Loucy (cell line): ENCODE data around the gene MMP15.
"Not testable (repeated sequence)": the region's sequence is repeated elsewhere in the genome, so short reads cannot be mapped to it uniquely, and the experiment has no call there.

Source experiments
- H2AFZ ChIP-seq: fragments of 200-600 bp; sonication (generic); 2 replicates; pipeline ENCODE4 v1.6.0; 2016; ENCODE audit warnings: antibody characterized with exemption, mild to moderate bottlenecking, low read length, moderate library complexity
- H3F3A ChIP-seq: fragments of 200-600 bp; 2 replicates; pipeline ENCODE4 v1.6.0; 2016; ENCODE audit warnings: antibody characterized with exemption, low read depth, mild to moderate bottlenecking
- H3K27me3 ChIP-seq: fragments of 200-600 bp; sonication (generic); 2 replicates; pipeline ENCODE4 v1.6.1; 2014; ENCODE audit warnings: low read length, mild to moderate bottlenecking; ENCODE audit not compliant: insufficient read depth, poor library complexity, severe bottlenecking
- H3K36me3 ChIP-seq: fragments of 200-600 bp; sonication (generic); 2 replicates; pipeline ENCODE4 v1.6.1; 2016; ENCODE audit warnings: low read length; ENCODE audit not compliant: insufficient read depth
- H3K4me1 ChIP-seq: fragments of 200-600 bp; sonication (generic); 2 replicates; pipeline ENCODE4 v1.5.1; 2014; ENCODE audit warnings: low read length, mild to moderate bottlenecking; ENCODE audit not compliant: insufficient read depth, poor library complexity, severe bottlenecking
- H3K4me2 ChIP-seq: fragments of 200-600 bp; sonication (generic); 2 replicates; pipeline ENCODE4 v1.6.0; 2014; ENCODE audit warnings: antibody characterized with exemption, low read length, low read depth, mild to moderate bottlenecking; ENCODE audit not compliant: poor library complexity, severe bottlenecking
- H3K4me3 ChIP-seq: fragments of 200-600 bp; sonication (generic); 2 replicates; pipeline ENCODE4 v1.5.1; 2014; ENCODE audit warnings: low read length, mild to moderate bottlenecking, mixed read lengths; ENCODE audit not compliant: poor library complexity, severe bottlenecking
- H3K79me2 ChIP-seq: fragments of 200-600 bp; sonication (generic); 2 replicates; pipeline ENCODE4 v1.6.1; 2014; ENCODE audit warnings: low read length; ENCODE audit not compliant: insufficient read depth
- H3K9ac ChIP-seq: fragments of 200-600 bp; sonication (generic); 2 replicates; pipeline ENCODE4 v1.6.0; 2014; ENCODE audit warnings: mild to moderate bottlenecking, low read depth, low read length, moderate library complexity; ENCODE audit not compliant: poor library complexity, severe bottlenecking
- H3K9me2 ChIP-seq: fragments of 200-600 bp; sonication (generic); replicated peaks from 2 replicates; pipeline ENCODE4 v1.6.1; 2016; ENCODE audit warnings: low read depth, low read length, mixed read lengths
- H3K9me3 ChIP-seq: fragments of 200-600 bp; sonication (generic); 2 replicates; pipeline ENCODE4 v1.6.1; 2014; ENCODE audit warnings: mild to moderate bottlenecking, antibody characterized with exemption, low read length, low read depth; ENCODE audit not compliant: insufficient read depth
- H4K20me1 ChIP-seq: fragments of 200-600 bp; sonication (generic); 2 replicates; pipeline ENCODE4 v1.6.0; 2014; ENCODE audit warnings: antibody characterized with exemption, low read length, mild to moderate bottlenecking; ENCODE audit not compliant: insufficient read depth, poor library complexity, severe bottlenecking
- CTCF ChIP-seq: fragments of 200-600 bp; sonication (generic); conservative IDR thresholded peaks from 2 replicates; pipeline ENCODE4 v1.5.1; 2014; ENCODE audit warnings: mild to moderate bottlenecking, antibody characterized with exemption, low read length
- EZH2phosphoT487 ChIP-seq: fragments of 200-600 bp; IDR thresholded peaks from 2 replicates; pipeline ENCODE4 v1.6.1; 2018; ENCODE audit warnings: antibody characterized with exemption, mild to moderate bottlenecking, moderate library complexity, borderline replicate concordance

MMP15 gene

GRCh38 chr16:58070585-58070984 is 45.0 kb downstream of the MMP15 start:
- no peak overlapping the region for H2AFZ ChIP-seq
- TF ChIP-seq EZH2phosphoT487 (no peak), CTCF (no peak)

GRCh38 chr16:58072134-58072533 is 46.6 kb downstream of the MMP15 start:
- H3K4me1 ChIP-seq, H3F3A ChIP-seq, H3K9me2 ChIP-seq, H3K4me3 ChIP-seq, H3K4me2 ChIP-seq, H2AFZ ChIP-seq, H4K20me1 ChIP-seq, H3K9me3 ChIP-seq, H3K79me2 ChIP-seq, H3K9ac ChIP-seq, H3K27me3 ChIP-seq, H3K36me3 ChIP-seq: not testable (repeated sequence)

More at GRCh38 chr16:58070585-58070984, 45.0 kb downstream of the MMP15 start:
- Histone ChIP-seq H4K20me1 (no peaks in the 10 kb centered on the region), H3K27me3 (no peaks in the 10 kb centered on the region), H3K4me2 (no peak overlapping the region), H3K9ac (no peak overlapping the region), H3K4me1 (no peaks in the 10 kb centered on the region), H3K9me2 (no peaks in the 10 kb centered on the region), H3F3A (no peaks in the 10 kb centered on the region), H3K36me3 (no peaks in the 10 kb centered on the region), H3K9me3 (no peaks in the 10 kb centered on the region), H3K4me3 (no peak overlapping the region), H3K79me2 (no peaks in the 10 kb centered on the region)

- H3F3A ChIP-seq, H3K9me3 ChIP-seq, H3K9me2 ChIP-seq, H3K9ac ChIP-seq, H4K20me1 ChIP-seq, H3K4me1 ChIP-seq, H2AFZ ChIP-seq, H3K79me2 ChIP-seq, H3K4me2 ChIP-seq, H3K36me3 ChIP-seq, H3K27me3 ChIP-seq, H3K4me3 ChIP-seq: not testable (repeated sequence)
Observed at GRCh38 chr16:58073086-58073485, 47.5 kb downstream of the MMP15 start.

GRCh38 chr16:58074657-58075056 is 49.1 kb downstream of the MMP15 start:
- H3K4me2 ChIP-seq = no peak overlapping the region

More at GRCh38 chr16:58074657-58075056, 49.1 kb downstream of the MMP15 start:
- Histone ChIP-seq H2AFZ (no peak overlapping the region), H3K9me3 (peaks cover 6% of the 10 kb centered on the region; the same call in 1 of the 2 replicates), H3K4me3 (no peak overlapping the region), H3F3A (no peaks in the 10 kb centered on the region), H3K27me3 (no peaks in the 10 kb centered on the region), H4K20me1 (no peaks in the 10 kb centered on the region), H3K9me2 (no peaks in the 10 kb centered on the region), H3K36me3 (no peaks in the 10 kb centered on the region), H3K9ac (no peak overlapping the region), H3K4me1 (no peaks in the 10 kb centered on the region), H3K79me2 (no peaks in the 10 kb centered on the region)
- no peak for TF ChIP-seq CTCF
- TF ChIP-seq EZH2phosphoT487 = no peak
